Rectal smooth muscle tissue (tissue), 1 donor: ENCODE results near the gene ADCY2.

ENCODE experiments used
- H3K27ac ChIP-seq: one replicate; pipeline ENCODE4 v1.7.0; 2013; ENCODE audit warnings: low read depth, low read length, inconsistent platforms
- H3K27me3 ChIP-seq: one replicate; pipeline ENCODE4 v1.7.0; 2013; ENCODE audit warnings: low read length; ENCODE audit not compliant: control insufficient read depth, insufficient read depth
- H3K36me3 ChIP-seq: one replicate; pipeline ENCODE4 v1.7.0; 2013; ENCODE audit warnings: low read length; ENCODE audit not compliant: control insufficient read depth, insufficient read depth
- H3K4me1 ChIP-seq: one replicate; pipeline ENCODE4 v1.7.0; 2013; ENCODE audit warnings: low read length; ENCODE audit not compliant: control insufficient read depth, insufficient read depth
- H3K4me3 ChIP-seq: one replicate; pipeline ENCODE4 v1.7.0; 2013; ENCODE audit warnings: low read length
- H3K9ac ChIP-seq: one replicate; pipeline ENCODE4 v1.7.0; 2013; ENCODE audit warnings: low read length

The ADCY2 gene

GRCh38 chr5:7382588-7382987 lies 13.3 kb upstream of the ADCY2 start:
- H3K27ac ChIP-seq: no peak overlapping the region
- H3K4me1 ChIP-seq: no peaks in the 10 kb centered on the region
- H3K36me3 ChIP-seq: no peaks in the 10 kb centered on the region
- H3K9ac ChIP-seq: no peak overlapping the region
- no peaks in the 10 kb centered on the region for H3K27me3 ChIP-seq
- H3K4me3 ChIP-seq: no peak overlapping the region

GRCh38 chr5:7385681-7386080 lies 10.3 kb upstream of the ADCY2 start:
- no peaks in the 10 kb centered on the region for H3K27me3 ChIP-seq
- H3K4me1 ChIP-seq: no peaks in the 10 kb centered on the region
- H3K36me3 ChIP-seq: no peaks in the 10 kb centered on the region
- no peak overlapping the region for H3K9ac ChIP-seq
- H3K4me3 ChIP-seq: no peak overlapping the region
- H3K27ac ChIP-seq: no peak overlapping the region

GRCh38 chr5:7388553-7388952 lies 7.4 kb upstream of the ADCY2 start:
- H3K27ac ChIP-seq: no peak overlapping the region
- H3K36me3 ChIP-seq: no peaks in the 10 kb centered on the region
- H3K9ac ChIP-seq: no peak overlapping the region
- no peak overlapping the region for H3K4me3 ChIP-seq
- no peaks in the 10 kb centered on the region for H3K27me3 ChIP-seq
- no peaks in the 10 kb centered on the region for H3K4me1 ChIP-seq

- no peaks in the 10 kb centered on the region for H3K27me3 ChIP-seq
- no peak overlapping the region for H3K27ac ChIP-seq
- H3K36me3 ChIP-seq: no peaks in the 10 kb centered on the region
- no peak overlapping the region for H3K4me3 ChIP-seq
- H3K9ac ChIP-seq: no peak overlapping the region
- no peaks in the 10 kb centered on the region for H3K4me1 ChIP-seq
These were observed 4.7 kb upstream of the ADCY2 start for GRCh38 chr5:7391215-7391614.

GRCh38 chr5:7391814-7392692 lies 3.9 kb upstream of the ADCY2 start:
- H3K27me3 ChIP-seq: no peaks in the 10 kb centered on the region
- no peaks in the 10 kb centered on the region for H3K36me3 ChIP-seq
- H3K4me1 ChIP-seq: no peaks in the 10 kb centered on the region
- H3K27ac ChIP-seq: no peak overlapping the region
- no peak overlapping the region for H3K9ac ChIP-seq
- H3K4me3 ChIP-seq: no peak overlapping the region

- Histone ChIP-seq H3K4me3 (no peak overlapping the region), H3K36me3 (no peaks in the 10 kb centered on the region), H3K4me1 (no peaks in the 10 kb centered on the region), H3K27me3 (no peaks in the 10 kb centered on the region), H3K9ac (no peak overlapping the region), H3K27ac (no peak overlapping the region)
These were observed 3.3 kb upstream of the ADCY2 start for GRCh38 chr5:7392693-7393024.

- Histone ChIP-seq H3K36me3 (no peaks in the 10 kb centered on the region), H3K27me3 (no peaks in the 10 kb centered on the region), H3K4me3 (no peak overlapping the region), H3K4me1 (no peaks in the 10 kb centered on the region), H3K9ac (no peak overlapping the region), H3K27ac (peak overlapping the region; percentile 73)
These were observed 1.8 kb upstream of the ADCY2 start for GRCh38 chr5:7393921-7394799.

GRCh38 chr5:7394889-7395431 lies 978 bp upstream of the ADCY2 start:
- H3K36me3 ChIP-seq: no peaks in the 10 kb centered on the region
- peak overlapping the region; percentile 73 for H3K27ac ChIP-seq

GRCh38 chr5:7395432-7395946 lies 449 bp upstream of the ADCY2 start:
- no peaks in the 10 kb centered on the region for H3K36me3 ChIP-seq
- H3K27ac ChIP-seq: peak overlapping the region; percentile 73
- no peak overlapping the region for H3K9ac ChIP-seq
- no peaks in the 10 kb centered on the region for H3K4me1 ChIP-seq
- H3K27me3 ChIP-seq: no peaks in the 10 kb centered on the region
- H3K4me3 ChIP-seq: peak overlapping the region; percentile 31

More at GRCh38 chr5:7394889-7395431, 978 bp upstream of the ADCY2 start:
- Histone ChIP-seq H3K4me3 (peak overlapping the region; percentile 31), H3K9ac (no peak overlapping the region), H3K4me1 (no peaks in the 10 kb centered on the region), H3K27me3 (no peaks in the 10 kb centered on the region)

- no peak overlapping the region for H3K9ac ChIP-seq
- no peaks in the 10 kb centered on the region for H3K27me3 ChIP-seq
- H3K27ac ChIP-seq: no peak overlapping the region
- H3K4me3 ChIP-seq: peak overlapping the region; percentile 69
- H3K36me3 ChIP-seq: no peaks in the 10 kb centered on the region
- H3K4me1 ChIP-seq: no peaks in the 10 kb centered on the region
These were observed 946 bp downstream of the ADCY2 start for GRCh38 chr5:7396713-7397454.

- no peak overlapping the region for H3K9ac ChIP-seq
- no peak overlapping the region for H3K4me3 ChIP-seq
- H3K4me1 ChIP-seq: no peaks in the 10 kb centered on the region
- no peaks in the 10 kb centered on the region for H3K36me3 ChIP-seq
- H3K27ac ChIP-seq: no peak overlapping the region
- H3K27me3 ChIP-seq: no peaks in the 10 kb centered on the region
These were observed 2.0 kb downstream of the ADCY2 start for GRCh38 chr5:7397937-7398336.
